ENCODE data around the gene PGLYRP1.

Gene PGLYRP1

GRCh38 chr19:46000491-46001246 is 22.2 kb downstream of the PGLYRP1 start:
- DNase-seq = peak in 2 of 4 experiments; percentile 52 to 71

- DNase-seq = no peak
Observed at GRCh38 chr19:45999653-46000121, 23.2 kb downstream of the PGLYRP1 start.

- DNase-seq = no peak
Observed at GRCh38 chr19:45998834-45999233, 24.0 kb downstream of the PGLYRP1 start.

GRCh38 chr19:45996933-45997332 is 25.9 kb downstream of the PGLYRP1 start:
- DNase-seq = no peak

- DNase-seq = no peak
Observed at GRCh38 chr19:45995715-45996385, 27.0 kb downstream of the PGLYRP1 start.

- peak; percentile 81 to 93 (median 90) for DNase-seq
Observed at GRCh38 chr19:45994998-45995714, 27.7 kb downstream of the PGLYRP1 start, which contains the start of gene CCDC61. Gene CCDC61 (plus strand): TSS chr19:45995467. CDS start chr19:46003019, 7,552 bp downstream.

GRCh38 chr19:45994456-45994997 is 28.3 kb downstream of the PGLYRP1 start:
- no peak for DNase-seq

GRCh38 chr19:45990113-45990728 is 32.6 kb downstream of the PGLYRP1 start:
- DNase-seq = no peak

GRCh38 chr19:45985321-45985720 is 37.5 kb downstream of the PGLYRP1 start:
- no peak for DNase-seq

- no peak for DNase-seq
Observed at GRCh38 chr19:45981350-45981749, 41.5 kb downstream of the PGLYRP1 start.

- DNase-seq = no peak
Observed at GRCh38 chr19:45978156-45978555, 44.7 kb downstream of the PGLYRP1 start.

- no peak for DNase-seq
Observed at GRCh38 chr19:45976178-45976577, 46.7 kb downstream of the PGLYRP1 start.

GRCh38 chr19:45975306-45976070 is 47.4 kb downstream of the PGLYRP1 start:
- DNase-seq = no peak

GRCh38 chr19:45973553-45974338 is 49.1 kb downstream of the PGLYRP1 start, which contains the start of gene NOVA2:
Gene NOVA2 (minus strand): TSS chr19:45973865. CDS start chr19:45973351, 514 bp downstream.
- DNase-seq = no peak

GRCh38 chr19:45972947-45973540 is 49.8 kb downstream of the PGLYRP1 start:
- DNase-seq = peak in 1 of 4 experiments; percentile 12

- no peak for DNase-seq
Observed at GRCh38 chr19:45972081-45972946, 50.5 kb downstream of the PGLYRP1 start.

GRCh38 chr19:45971260-45971902 is 51.5 kb downstream of the PGLYRP1 start:
- DNase-seq = no peak

- no peak for DNase-seq
Observed at GRCh38 chr19:45969676-45970075, 53.2 kb downstream of the PGLYRP1 start.

Measured in activated naive CD4-positive, alpha-beta T cell (primary cell).